Activated T-helper 1 cell treated with anti-CD3 and anti-CD28 coated beads, Interleukin-12 subunit alpha, Interleukin-12 subunit beta, Interleukin-2, Interleukin-4 antibody, amounts not matched to agents 30 ng/mL and 10 ng/mL and 1 ng/mL, durations not matched to agents 14 hours and 24 hours and 36 hours (primary cell): Measurements from ENCODE around the gene SORCS1. TPM values are rescaled to one million over a fixed set of nuclear protein-coding genes. Genes with fewer than 3 reads are reported as not detected.

Experiments
- DNase-seq: peaks from one replicate; pipeline ENCODE4 v3.0.0; 2021; ENCODE audit warnings: low spot score
- H3K27ac Mint-ChIP-seq: one replicate; pipeline ENCODE4 v1.8.0; 2021; ENCODE audit warnings: mild to moderate bottlenecking, mixed read lengths
- H3K27me3 Mint-ChIP-seq: one replicate; pipeline ENCODE4 v1.8.0; 2022; ENCODE audit warnings: mild to moderate bottlenecking, moderate library complexity, mixed read lengths; ENCODE audit not compliant: insufficient read depth
- H3K36me3 Mint-ChIP-seq: one replicate; pipeline ENCODE4 v1.8.0; 2021; ENCODE audit warnings: low read depth, mixed read lengths
- H3K4me1 Mint-ChIP-seq: one replicate; pipeline ENCODE4 v1.8.0; 2021; ENCODE audit warnings: low read depth, mixed read lengths
- H3K4me3 Mint-ChIP-seq: one replicate; pipeline ENCODE4 v1.8.0; 2021; ENCODE audit warnings: mild to moderate bottlenecking, moderate library complexity, mixed read lengths
- H3K9me3 Mint-ChIP-seq: one replicate; pipeline ENCODE4 v1.8.0; 2021; ENCODE audit warnings: mixed read lengths
- intact Hi-C: fragments of 100-400 bp; cut with micrococcal nuclease; formaldehyde crosslinking; loops from one replicate; pipeline ENCODE4 v1.15.1; 2024
- total RNA-seq: library from RNA; stranded (reverse); gene quantifications from 2 replicates; pipeline ENCODE4 v1.2.3, GENCODE V29; 2022

Gene SORCS1
- total RNA-seq, 1 donor from 2014 or later, result not detected

- DNase-seq, result no peak
- no peaks in the 10 kb centered on the region for H3K4me1 Mint-ChIP-seq
- H3K9me3 Mint-ChIP-seq, result peaks cover 8% of the 10 kb centered on the region
- intact Hi-C loops, result no loop called here
- H3K4me3 Mint-ChIP-seq, result no peak overlapping the region
- H3K27me3 Mint-ChIP-seq, result no peaks in the 10 kb centered on the region
- no peaks in the 10 kb centered on the region for H3K36me3 Mint-ChIP-seq
- no peak overlapping the region for H3K27ac Mint-ChIP-seq
These were observed 72.2 kb downstream of the SORCS1 start for GRCh38 chr10:107092321-107092720.

GRCh38 chr10:107091126-107091525 is 73.4 kb downstream of the SORCS1 start:
- intact Hi-C loops, result no loop called here
- H3K36me3 Mint-ChIP-seq, result no peaks in the 10 kb centered on the region
- H3K4me1 Mint-ChIP-seq, result no peaks in the 10 kb centered on the region
- H3K4me3 Mint-ChIP-seq, result no peak overlapping the region
- H3K9me3 Mint-ChIP-seq, result peaks cover 11% of the 10 kb centered on the region
- H3K27ac Mint-ChIP-seq, result no peak overlapping the region
- DNase-seq, result no peak
- no peaks in the 10 kb centered on the region for H3K27me3 Mint-ChIP-seq

- peaks cover 5% of the 10 kb centered on the region for H3K9me3 Mint-ChIP-seq
- H3K36me3 Mint-ChIP-seq, result no peaks in the 10 kb centered on the region
- H3K27ac Mint-ChIP-seq, result no peak overlapping the region
These were observed 78.6 kb downstream of the SORCS1 start for GRCh38 chr10:107085665-107086525.

GRCh38 chr10:107083388-107084009 is 81.0 kb downstream of the SORCS1 start:
- H3K4me3 Mint-ChIP-seq, result no peak overlapping the region
- no peak for DNase-seq
- no peak overlapping the region for H3K27ac Mint-ChIP-seq
- no peaks in the 10 kb centered on the region for H3K4me1 Mint-ChIP-seq
- H3K36me3 Mint-ChIP-seq, result no peaks in the 10 kb centered on the region
- intact Hi-C loops, result no loop called here
- H3K27me3 Mint-ChIP-seq, result no peaks in the 10 kb centered on the region
- H3K9me3 Mint-ChIP-seq, result peaks cover 5% of the 10 kb centered on the region

More at GRCh38 chr10:107085665-107086525, 78.6 kb downstream of the SORCS1 start:
- no peak overlapping the region for H3K4me3 Mint-ChIP-seq
- intact Hi-C loops, result no loop called here
- no peak for DNase-seq
- no peaks in the 10 kb centered on the region for H3K4me1 Mint-ChIP-seq
- H3K27me3 Mint-ChIP-seq, result no peaks in the 10 kb centered on the region

- Mint-ChIP-seq H3K4me1 (no peaks in the 10 kb centered on the region), H3K4me3 (no peak overlapping the region)
These were observed 82.9 kb downstream of the SORCS1 start for GRCh38 chr10:107081644-107082043.

GRCh38 chr10:107075117-107075516 is 89.4 kb downstream of the SORCS1 start:
- H3K36me3 Mint-ChIP-seq, result no peaks in the 10 kb centered on the region
- H3K27ac Mint-ChIP-seq, result no peak overlapping the region
- H3K27me3 Mint-ChIP-seq, result no peaks in the 10 kb centered on the region
- H3K4me1 Mint-ChIP-seq, result no peaks in the 10 kb centered on the region
- intact Hi-C loops, result no loop called here
- no peaks in the 10 kb centered on the region for H3K9me3 Mint-ChIP-seq
- no peak for DNase-seq
- H3K4me3 Mint-ChIP-seq, result no peak overlapping the region

More at GRCh38 chr10:107081644-107082043, 82.9 kb downstream of the SORCS1 start:
- intact Hi-C loops, result no loop called here
- H3K36me3 Mint-ChIP-seq, result no peaks in the 10 kb centered on the region
- no peaks in the 10 kb centered on the region for H3K9me3 Mint-ChIP-seq
- DNase-seq, result no peak
- no peak overlapping the region for H3K27ac Mint-ChIP-seq
- H3K27me3 Mint-ChIP-seq, result no peaks in the 10 kb centered on the region

GRCh38 chr10:107072786-107073185 is 91.7 kb downstream of the SORCS1 start:
- no peak for DNase-seq
- Mint-ChIP-seq H3K4me3 (no peak overlapping the region), H3K27ac (no peak overlapping the region), H3K27me3 (no peaks in the 10 kb centered on the region), H3K9me3 (no peaks in the 10 kb centered on the region), H3K4me1 (no peaks in the 10 kb centered on the region), H3K36me3 (no peaks in the 10 kb centered on the region)
- intact Hi-C loops, result no loop called here

- H3K27me3 Mint-ChIP-seq, result no peaks in the 10 kb centered on the region
- H3K4me1 Mint-ChIP-seq, result no peaks in the 10 kb centered on the region
- intact Hi-C loops, result no loop called here
- no peak overlapping the region for H3K4me3 Mint-ChIP-seq
- no peaks in the 10 kb centered on the region for H3K9me3 Mint-ChIP-seq
- DNase-seq, result no peak
- H3K27ac Mint-ChIP-seq, result no peak overlapping the region
- H3K36me3 Mint-ChIP-seq, result no peaks in the 10 kb centered on the region
These were observed 92.5 kb downstream of the SORCS1 start for GRCh38 chr10:107072028-107072427.

- Mint-ChIP-seq H3K9me3 (no peaks in the 10 kb centered on the region), H3K27ac (no peak overlapping the region), H3K4me1 (no peaks in the 10 kb centered on the region), H3K4me3 (no peak overlapping the region), H3K27me3 (no peaks in the 10 kb centered on the region), H3K36me3 (no peaks in the 10 kb centered on the region)
- intact Hi-C loops, result no loop called here
- no peak for DNase-seq
These were observed 93.2 kb downstream of the SORCS1 start for GRCh38 chr10:107071301-107071700.

GRCh38 chr10:107067843-107068242 is 96.7 kb downstream of the SORCS1 start:
- no peaks in the 10 kb centered on the region for H3K4me1 Mint-ChIP-seq
- no peak for DNase-seq
- no peaks in the 10 kb centered on the region for H3K27me3 Mint-ChIP-seq
- no peak overlapping the region for H3K4me3 Mint-ChIP-seq
- intact Hi-C loops, result no loop called here
- no peaks in the 10 kb centered on the region for H3K36me3 Mint-ChIP-seq
- H3K9me3 Mint-ChIP-seq, result no peaks in the 10 kb centered on the region
- no peak overlapping the region for H3K27ac Mint-ChIP-seq

- intact Hi-C loops, result no loop called here
- no peaks in the 10 kb centered on the region for H3K9me3 Mint-ChIP-seq
- no peak overlapping the region for H3K4me3 Mint-ChIP-seq
- H3K27ac Mint-ChIP-seq, result no peak overlapping the region
- no peaks in the 10 kb centered on the region for H3K36me3 Mint-ChIP-seq
- no peaks in the 10 kb centered on the region for H3K27me3 Mint-ChIP-seq
- DNase-seq, result no peak
- H3K4me1 Mint-ChIP-seq, result no peaks in the 10 kb centered on the region
These were observed 100.4 kb downstream of the SORCS1 start for GRCh38 chr10:107064075-107064474.

GRCh38 chr10:107059872-107060271 is 104.6 kb downstream of the SORCS1 start:
- Mint-ChIP-seq H3K27me3 (no peaks in the 10 kb centered on the region), H3K4me3 (no peak overlapping the region), H3K27ac (no peak overlapping the region), H3K36me3 (no peaks in the 10 kb centered on the region), H3K4me1 (no peaks in the 10 kb centered on the region), H3K9me3 (no peaks in the 10 kb centered on the region)
- intact Hi-C loops, result no loop called here
- DNase-seq, result no peak

- DNase-seq, result no peak
- H3K27ac Mint-ChIP-seq, result no peak overlapping the region
- no peaks in the 10 kb centered on the region for H3K9me3 Mint-ChIP-seq
- intact Hi-C loops, result no loop called here
- no peaks in the 10 kb centered on the region for H3K4me1 Mint-ChIP-seq
- H3K27me3 Mint-ChIP-seq, result no peaks in the 10 kb centered on the region
- H3K36me3 Mint-ChIP-seq, result no peaks in the 10 kb centered on the region
- no peak overlapping the region for H3K4me3 Mint-ChIP-seq
These were observed 105.3 kb downstream of the SORCS1 start for GRCh38 chr10:107059068-107059804.
